MM.1S (cell line): ENCODE measurements around the gene GNE.

Source experiments
- DNase-seq: peaks from one replicate; pipeline ENCODE4 v3.0.0-alpha.2; 2015
- H2AFZ ChIP-seq: fragments of 300-600 bp; sonication (generic); 2 replicates; pipeline ENCODE4 v1.6.0; 2016; ENCODE audit warnings: antibody characterized with exemption, low read length
- H3F3A ChIP-seq: fragments of 300-600 bp; sonication (generic); 2 replicates; pipeline ENCODE4 v1.6.1; 2016; ENCODE audit warnings: mild to moderate bottlenecking, antibody characterized with exemption, low read length, moderate library complexity, mixed read lengths; ENCODE audit not compliant: insufficient read depth
- H3K27ac ChIP-seq: fragments of 300-600 bp; sonication (generic); 2 replicates; pipeline ENCODE4 v1.5.1; 2016; ENCODE audit warnings: mild to moderate bottlenecking, low read length
- H3K27me3 ChIP-seq: fragments of 300-600 bp; sonication (generic); replicated peaks from 2 replicates; pipeline ENCODE4 v1.6.0; 2016; ENCODE audit warnings: low read length; ENCODE audit not compliant: insufficient read depth
- H3K36me3 ChIP-seq: fragments of 300-600 bp; sonication (generic); replicated peaks from 2 replicates; pipeline ENCODE4 v1.6.1; 2016; ENCODE audit warnings: mild to moderate bottlenecking, low read length, mixed read lengths; ENCODE audit not compliant: insufficient read depth
- H3K4me1 ChIP-seq: fragments of 300-600 bp; sonication (generic); 2 replicates; pipeline ENCODE4 v1.6.1; 2016; ENCODE audit warnings: low read length, mixed read lengths
- H3K4me2 ChIP-seq: fragments of 300-600 bp; sonication (generic); 2 replicates; pipeline ENCODE4 v1.6.0; 2016; ENCODE audit warnings: low read depth, low read length
- H3K4me3 ChIP-seq: fragments of 300-600 bp; sonication (generic); 2 replicates; pipeline ENCODE4 v1.5.1; 2016; ENCODE audit warnings: low read length, mixed read lengths
- H3K79me2 ChIP-seq: fragments of 300-600 bp; sonication (generic); 2 replicates; pipeline ENCODE4 v1.6.1; 2016; ENCODE audit warnings: mixed run types, low read length, mixed read lengths
- H3K9ac ChIP-seq: fragments of 300-600 bp; sonication (generic); 2 replicates; pipeline ENCODE4 v1.6.1; 2016; ENCODE audit warnings: low read length, mixed read lengths
- H3K9me2 ChIP-seq: fragments of 300-600 bp; sonication (generic); replicated peaks from 2 replicates; pipeline ENCODE4 v1.6.1; 2016; ENCODE audit warnings: mild to moderate bottlenecking, low read length, mixed read lengths; ENCODE audit not compliant: insufficient read depth
- H3K9me3 ChIP-seq: fragments of 300-600 bp; sonication (generic); replicated peaks from 2 replicates; pipeline ENCODE4 v1.6.1; 2016; ENCODE audit warnings: mild to moderate bottlenecking, low read length, mixed read lengths; ENCODE audit not compliant: insufficient read depth
- H4K20me1 ChIP-seq: fragments of 300-600 bp; sonication (generic); 2 replicates; pipeline ENCODE4 v1.6.1; 2016; ENCODE audit warnings: mild to moderate bottlenecking, low read length, moderate library complexity, mixed read lengths; ENCODE audit not compliant: insufficient read depth
- EZH2 ChIP-seq: fragments of 300-600 bp; sonication (generic); optimal IDR thresholded peaks from 2 replicates; pipeline ENCODE3; 2017; ENCODE audit warnings: low read depth, mild to moderate bottlenecking, antibody characterized with exemption, low read length, mixed read lengths
- EZH2phosphoT487 ChIP-seq: fragments of 300-600 bp; sonication (generic); IDR thresholded peaks from 2 replicates; pipeline ENCODE4 v1.6.1; 2018; ENCODE audit warnings: antibody characterized with exemption, low read length
- TF ChIP-seq, protein P1 (sequence below): fragments of 300-600 bp; sonication (generic); IDR thresholded peaks from 2 replicates; pipeline ENCODE4 v1.5.1; 2016; ENCODE audit warnings: antibody characterized with exemption, low read length, mixed read lengths

GNE gene

GRCh38 chr9:36211510-36211909, 46.7 kb downstream of the GNE start:
- Histone ChIP-seq H3K4me2 (no peak overlapping the region), H3K4me3 (no peak overlapping the region), H3K9me3 (no peaks in the 10 kb centered on the region), H3K27ac (no peak overlapping the region), H2AFZ (no peak overlapping the region), H3K4me1 (no peaks in the 10 kb centered on the region), H3K9me2 (no peaks in the 10 kb centered on the region), H3K36me3 (peaks cover 24% of the 10 kb centered on the region; the same call in 1 of the 2 replicates), H3K79me2 (peaks cover 67% of the 10 kb centered on the region), H4K20me1 (peaks cover 33% of the 10 kb centered on the region), H3K9ac (no peak overlapping the region), H3K27me3 (no peaks in the 10 kb centered on the region), H3F3A (no peaks in the 10 kb centered on the region)
- no peak for DNase-seq
- TF ChIP-seq EZH2 (no peak), EZH2phosphoT487 (no peak)
- TF ChIP-seq, protein P1, sequence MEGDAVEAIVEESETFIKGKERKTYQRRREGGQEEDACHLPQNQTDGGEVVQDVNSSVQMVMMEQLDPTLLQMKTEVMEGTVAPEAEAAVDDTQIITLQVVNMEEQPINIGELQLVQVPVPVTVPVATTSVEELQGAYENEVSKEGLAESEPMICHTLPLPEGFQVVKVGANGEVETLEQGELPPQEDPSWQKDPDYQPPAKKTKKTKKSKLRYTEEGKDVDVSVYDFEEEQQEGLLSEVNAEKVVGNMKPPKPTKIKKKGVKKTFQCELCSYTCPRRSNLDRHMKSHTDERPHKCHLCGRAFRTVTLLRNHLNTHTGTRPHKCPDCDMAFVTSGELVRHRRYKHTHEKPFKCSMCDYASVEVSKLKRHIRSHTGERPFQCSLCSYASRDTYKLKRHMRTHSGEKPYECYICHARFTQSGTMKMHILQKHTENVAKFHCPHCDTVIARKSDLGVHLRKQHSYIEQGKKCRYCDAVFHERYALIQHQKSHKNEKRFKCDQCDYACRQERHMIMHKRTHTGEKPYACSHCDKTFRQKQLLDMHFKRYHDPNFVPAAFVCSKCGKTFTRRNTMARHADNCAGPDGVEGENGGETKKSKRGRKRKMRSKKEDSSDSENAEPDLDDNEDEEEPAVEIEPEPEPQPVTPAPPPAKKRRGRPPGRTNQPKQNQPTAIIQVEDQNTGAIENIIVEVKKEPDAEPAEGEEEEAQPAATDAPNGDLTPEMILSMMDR: no peak

- peaks cover 27% of the 10 kb centered on the region; the same call in 1 of the 2 replicates for H3K36me3 ChIP-seq
- H3K79me2 ChIP-seq: peaks cover 74% of the 10 kb centered on the region
- no peak overlapping the region for H3K9ac ChIP-seq
- no peaks in the 10 kb centered on the region for H3K9me2 ChIP-seq
- H3K4me1 ChIP-seq: no peaks in the 10 kb centered on the region
- H3K4me3 ChIP-seq: no peak overlapping the region
- H3K27ac ChIP-seq: no peak overlapping the region
- H3K9me3 ChIP-seq: no peaks in the 10 kb centered on the region
- H3F3A ChIP-seq: no peaks in the 10 kb centered on the region
- TF ChIP-seq, protein P1: no peak
- no peak for TF ChIP-seq EZH2phosphoT487
- DNase-seq: no peak
- H3K27me3 ChIP-seq: no peaks in the 10 kb centered on the region
- peaks cover 33% of the 10 kb centered on the region for H4K20me1 ChIP-seq
- no peak overlapping the region for H3K4me2 ChIP-seq
- no peak overlapping the region for H2AFZ ChIP-seq
These were observed 47.5 kb downstream of the GNE start for GRCh38 chr9:36210722-36211121.

DNA sequence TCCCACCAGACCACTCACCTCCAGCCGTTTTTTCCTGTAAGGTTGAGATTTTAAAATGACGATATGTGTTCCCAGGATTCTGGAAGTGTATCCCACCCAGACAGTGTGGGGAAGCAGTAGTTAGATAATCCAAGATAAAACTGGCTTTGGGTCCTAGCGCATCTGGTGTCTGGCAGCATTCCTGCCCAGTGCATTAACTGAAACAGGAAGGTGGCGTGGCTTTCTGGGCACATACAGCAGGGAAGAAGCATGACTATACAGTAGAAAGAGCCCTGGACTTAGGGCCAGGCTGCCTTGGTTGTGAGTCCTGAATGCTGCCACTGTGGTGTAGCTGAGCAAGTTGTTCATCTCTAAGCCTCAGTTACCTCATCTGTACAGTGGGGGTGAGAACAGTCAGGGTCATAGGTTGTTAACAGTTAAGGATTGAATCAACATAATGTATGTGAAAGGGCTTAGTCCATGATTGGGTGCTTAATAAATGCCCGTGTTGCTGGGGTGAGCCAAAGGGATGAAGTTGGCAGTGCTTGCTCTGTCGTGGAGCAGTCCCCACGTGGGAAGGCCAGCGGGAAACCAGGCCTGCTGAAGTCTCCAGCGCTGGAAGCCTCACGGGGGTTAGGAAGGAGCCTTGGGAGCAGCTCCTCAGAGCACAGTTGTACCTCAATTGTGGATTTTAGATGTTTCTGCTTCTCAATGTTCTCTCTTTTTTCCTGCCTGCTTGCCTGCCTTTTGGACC, 49.6 kb downstream of the GNE start:
- DNase-seq: no peak
- Histone ChIP-seq H4K20me1 (peaks cover 33% of the 10 kb centered on the region), H2AFZ (no peak overlapping the region), H3K9me2 (no peaks in the 10 kb centered on the region), H3K27ac (no peak overlapping the region), H3K4me3 (no peak overlapping the region), H3K27me3 (no peaks in the 10 kb centered on the region), H3K36me3 (peaks cover 45% of the 10 kb centered on the region), H3K4me2 (no peak overlapping the region), H3K9ac (no peak overlapping the region), H3K79me2 (peaks cover 90% of the 10 kb centered on the region), H3K4me1 (no peaks in the 10 kb centered on the region), H3K9me3 (no peaks in the 10 kb centered on the region), H3F3A (no peaks in the 10 kb centered on the region; the same call in 1 of the 2 replicates)
- no peak for TF ChIP-seq EZH2
- TF ChIP-seq, protein P1: no peak
